GM18526 (cell line): ENCODE results near the gene ZNF385D.

Experiments
- POLR2A ChIP-seq: IDR thresholded peaks from 3 replicates; pipeline ENCODE4 v1.6.1; 2011; ENCODE audit not compliant: insufficient read length; ENCODE audit errors: extremely low read depth

The ZNF385D gene

DNA sequence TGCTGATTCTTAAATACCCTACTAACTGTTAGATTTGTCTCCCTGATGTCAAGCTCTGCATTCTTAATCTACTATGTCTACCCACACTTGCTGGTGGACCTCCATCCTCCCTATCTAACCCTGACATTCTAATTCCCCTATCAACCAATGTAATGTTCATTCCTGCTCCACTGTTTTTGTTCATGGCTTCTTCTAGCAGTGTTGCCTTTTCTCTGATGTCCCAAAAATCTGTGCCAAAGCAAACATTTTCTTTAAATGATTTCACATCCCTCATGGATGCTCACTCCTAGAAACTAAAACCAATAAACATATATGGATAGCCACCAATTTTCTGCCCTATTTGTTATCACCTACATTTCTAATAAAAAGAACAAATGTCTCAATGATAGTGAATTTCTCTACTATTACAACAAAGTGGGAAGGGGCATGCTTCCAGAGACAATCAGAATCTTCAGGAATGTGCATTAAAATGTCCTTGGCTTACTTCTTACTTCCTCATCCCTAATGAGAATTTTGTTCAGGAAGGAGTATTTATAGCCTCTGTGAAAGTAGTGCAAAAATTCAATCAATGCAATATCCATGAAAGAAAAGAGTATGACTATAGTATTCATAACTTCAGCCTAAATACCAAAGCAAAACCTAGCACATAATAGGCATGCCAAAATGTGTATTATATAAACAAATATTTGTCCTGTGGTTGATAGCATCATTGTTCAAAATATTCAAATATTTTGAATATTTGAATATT is 273.3 kb downstream of the ZNF385D start:
- TF ChIP-seq POLR2A: no peak

DNA sequence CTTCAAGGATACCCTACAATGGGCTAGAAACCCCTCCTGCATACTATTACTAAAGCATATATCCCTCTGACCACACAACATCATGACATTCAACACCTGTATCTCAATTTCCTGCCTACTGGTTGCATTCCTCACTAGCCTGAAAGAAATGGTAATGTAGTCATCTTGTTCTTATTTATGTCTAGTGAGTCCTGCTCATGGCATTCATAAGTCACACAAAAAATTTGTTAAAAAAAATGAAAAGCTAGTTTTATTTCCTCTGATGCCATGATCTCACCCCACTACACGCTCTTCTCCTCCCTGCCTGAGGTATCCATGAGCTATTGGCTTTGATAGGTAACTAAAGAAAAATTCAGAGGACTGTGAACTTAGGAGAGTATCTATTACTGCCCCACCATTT is 284.5 kb downstream of the ZNF385D start:
- TF ChIP-seq POLR2A: no peak

DNA sequence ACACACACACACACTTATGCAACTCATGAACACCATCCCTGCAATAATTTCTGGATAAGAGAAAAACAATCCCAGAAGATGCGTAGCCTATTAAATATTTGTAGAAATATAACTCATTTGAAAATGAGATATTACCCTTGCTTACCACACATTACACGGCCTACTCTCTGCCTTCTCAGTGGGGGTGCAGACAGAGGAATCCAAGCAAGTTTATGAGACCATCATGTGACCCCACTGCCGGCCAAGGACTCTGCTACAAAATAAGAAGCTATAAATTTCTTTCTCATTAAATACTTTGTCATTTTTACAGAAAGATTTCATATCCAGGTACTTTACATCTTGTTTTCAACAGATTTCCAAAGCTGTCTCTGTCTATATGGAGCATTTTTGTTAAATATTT is 286.3 kb downstream of the ZNF385D start:
- no peak for TF ChIP-seq POLR2A

DNA sequence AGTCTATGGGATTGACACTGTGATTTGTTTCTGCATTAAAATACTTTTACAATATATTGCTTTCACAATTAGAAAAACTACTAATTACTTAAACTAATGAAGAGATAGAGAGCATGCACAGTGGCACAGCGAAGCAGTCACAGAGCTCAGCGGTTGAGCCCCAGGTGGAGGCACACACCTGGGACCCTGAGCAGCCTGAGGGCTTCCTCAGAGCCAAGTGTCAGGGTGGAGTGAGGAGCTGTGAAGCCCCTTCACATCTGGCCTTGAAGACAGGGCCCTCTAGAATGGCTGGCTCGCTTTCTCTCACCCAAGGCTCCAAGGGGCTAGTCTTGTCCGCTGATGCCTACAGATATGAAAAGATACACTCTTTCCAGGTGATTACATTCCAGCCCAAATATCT is 287.7 kb downstream of the ZNF385D start:
- TF ChIP-seq POLR2A: no peak

DNA sequence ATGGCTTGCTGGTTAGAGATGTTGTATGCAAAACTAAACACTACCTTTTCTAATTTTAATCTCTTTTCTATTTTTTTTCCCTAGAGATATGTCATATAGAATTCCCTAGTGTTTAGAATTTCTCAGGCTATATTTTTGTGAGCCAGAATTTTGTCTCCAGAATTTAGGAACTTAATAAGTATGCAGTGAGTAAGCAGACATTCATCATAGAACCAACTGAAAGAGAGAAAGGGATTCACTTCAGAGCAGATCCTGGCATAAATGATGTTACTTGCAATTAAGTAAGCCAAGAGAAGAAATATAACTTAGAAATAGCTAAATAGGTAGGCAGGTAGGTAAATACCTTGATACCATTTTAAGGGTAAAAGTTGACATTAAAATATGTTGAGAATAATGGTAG is 288.9 kb downstream of the ZNF385D start:
- no peak for TF ChIP-seq POLR2A

DNA sequence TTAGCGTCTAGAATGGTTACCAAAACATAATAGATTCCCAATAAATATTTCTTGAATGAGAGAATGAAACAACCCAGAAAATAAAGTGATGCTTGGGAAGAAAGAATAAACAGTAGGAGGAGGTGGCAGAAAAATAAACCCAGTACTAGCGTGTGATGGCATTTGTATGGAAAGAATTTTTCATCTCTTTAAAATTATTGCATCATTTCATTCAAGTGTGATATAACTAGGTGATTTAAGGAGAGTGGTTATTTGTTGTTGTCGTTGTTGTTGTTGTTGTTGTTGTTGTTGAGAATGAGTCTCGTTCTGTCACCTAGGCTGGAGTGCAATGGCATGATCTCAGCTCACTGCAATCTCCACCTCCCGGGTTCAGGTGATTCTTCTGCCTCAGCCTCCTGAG is 293.9 kb downstream of the ZNF385D start:
- no peak for TF ChIP-seq POLR2A

DNA sequence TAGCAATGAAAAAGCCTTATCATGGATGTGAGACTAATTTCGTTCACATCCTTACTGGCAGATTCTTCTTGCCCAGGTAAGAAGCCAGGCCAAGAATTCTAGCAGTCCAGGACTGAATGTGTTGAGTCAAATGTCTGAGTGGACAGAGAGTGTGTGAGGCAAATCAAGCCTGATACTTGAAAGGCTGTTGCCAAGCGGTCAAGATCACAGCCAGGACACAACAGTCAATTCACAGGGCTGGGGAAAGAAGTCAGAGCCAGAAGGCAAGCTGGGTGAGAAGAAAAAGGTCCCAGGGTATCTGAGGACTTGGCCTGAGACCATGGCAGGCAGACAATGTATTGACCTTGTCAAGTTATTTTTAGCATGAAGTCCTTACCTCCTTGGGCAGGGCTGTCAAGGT is 301.3 kb downstream of the ZNF385D start:
- no peak for TF ChIP-seq POLR2A

DNA sequence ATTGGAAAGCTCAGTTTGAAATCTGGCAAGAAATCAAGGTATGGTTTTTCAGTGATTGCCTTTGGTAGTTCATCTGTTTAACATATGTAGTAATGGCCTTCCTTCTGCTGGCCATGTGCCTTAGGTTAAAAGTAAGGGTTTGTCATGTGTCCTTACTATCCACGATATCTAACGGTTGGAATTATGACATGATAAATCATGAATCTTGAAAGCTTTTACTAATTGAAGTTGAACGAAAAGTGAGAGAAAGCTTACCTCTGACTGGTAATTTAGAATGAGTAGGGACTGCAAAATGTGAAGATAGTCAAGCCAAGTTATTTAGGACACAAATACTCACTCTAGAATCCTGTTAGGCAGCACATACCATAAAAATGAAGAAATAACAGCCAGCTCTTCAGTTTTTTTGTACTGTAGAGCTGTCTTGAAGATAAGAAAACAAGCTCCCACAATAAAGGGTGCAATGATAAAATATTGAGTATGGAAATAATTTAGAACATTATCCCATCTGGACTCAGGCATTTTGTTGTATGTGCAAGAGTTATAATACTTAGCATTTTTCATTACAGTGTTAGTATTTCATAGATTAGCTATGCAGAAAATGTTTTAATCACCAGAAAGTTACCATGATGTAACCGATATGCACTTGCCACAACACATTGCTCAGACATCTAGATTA is 303.4 kb downstream of the ZNF385D start:
- TF ChIP-seq POLR2A: no peak

DNA sequence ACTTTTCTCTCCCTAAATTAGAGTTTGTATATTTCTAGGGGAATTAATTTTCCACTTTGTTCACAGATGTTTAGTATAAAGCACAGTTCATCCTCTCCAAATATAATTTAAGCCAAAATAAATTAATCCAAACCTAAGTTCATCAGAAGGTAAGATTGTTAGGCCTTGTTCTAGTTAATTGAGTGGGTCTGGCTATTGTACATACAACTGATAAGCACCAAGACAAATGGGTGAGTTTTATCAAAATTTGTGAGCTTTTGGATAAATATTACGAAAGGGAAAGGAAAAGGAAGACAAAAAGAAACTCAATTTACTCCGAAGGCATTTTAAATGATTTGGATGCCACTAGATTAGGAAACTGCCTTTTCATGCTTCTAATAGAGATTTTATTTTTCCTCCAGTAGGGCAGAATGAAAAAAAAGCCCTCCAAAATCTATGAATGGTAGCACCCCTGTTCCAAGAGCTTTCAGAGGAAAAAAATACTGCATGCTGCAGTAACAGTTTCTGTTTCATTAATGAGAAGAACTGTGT is 304.0 kb downstream of the ZNF385D start:
- TF ChIP-seq POLR2A: no peak

DNA sequence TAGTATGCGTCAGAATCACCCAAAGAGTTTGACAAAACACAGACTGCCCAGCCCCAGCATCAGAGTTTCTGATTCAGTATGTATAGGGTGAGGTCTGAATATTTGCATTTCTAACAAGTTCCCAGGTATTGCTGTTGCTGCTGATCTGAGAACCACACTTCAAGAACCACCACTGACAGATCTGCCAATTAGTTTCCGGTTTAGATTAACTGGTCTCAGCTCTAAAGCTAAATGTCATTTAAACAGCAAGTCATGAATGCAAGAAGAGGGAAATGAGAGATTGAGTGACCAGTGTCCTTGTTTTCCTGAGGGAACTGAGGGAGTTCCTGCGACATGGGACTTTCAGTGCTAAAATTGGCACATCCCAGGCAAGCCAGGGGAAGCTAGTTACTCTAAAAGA is 305.0 kb downstream of the ZNF385D start:
- no peak for TF ChIP-seq POLR2A

DNA sequence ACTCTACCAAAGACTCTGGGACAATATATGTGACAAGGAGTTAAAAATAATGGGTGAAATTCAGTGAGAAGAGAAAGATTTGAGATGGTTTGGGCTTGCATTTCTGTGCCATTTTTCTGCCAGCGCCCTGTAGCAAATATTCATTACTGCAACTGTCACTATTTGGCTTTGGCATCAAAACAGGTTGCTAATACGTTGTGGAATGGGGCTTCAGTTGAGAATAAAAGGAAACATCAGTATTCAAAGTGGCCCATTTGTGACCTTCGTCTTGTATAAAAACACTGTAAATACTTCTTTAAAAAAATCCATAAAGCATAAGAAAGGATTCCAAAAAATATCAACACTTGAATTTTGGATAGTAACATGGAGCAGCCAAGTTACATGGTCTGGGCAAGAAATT is 309.2 kb downstream of the ZNF385D start:
- TF ChIP-seq POLR2A: no peak

DNA sequence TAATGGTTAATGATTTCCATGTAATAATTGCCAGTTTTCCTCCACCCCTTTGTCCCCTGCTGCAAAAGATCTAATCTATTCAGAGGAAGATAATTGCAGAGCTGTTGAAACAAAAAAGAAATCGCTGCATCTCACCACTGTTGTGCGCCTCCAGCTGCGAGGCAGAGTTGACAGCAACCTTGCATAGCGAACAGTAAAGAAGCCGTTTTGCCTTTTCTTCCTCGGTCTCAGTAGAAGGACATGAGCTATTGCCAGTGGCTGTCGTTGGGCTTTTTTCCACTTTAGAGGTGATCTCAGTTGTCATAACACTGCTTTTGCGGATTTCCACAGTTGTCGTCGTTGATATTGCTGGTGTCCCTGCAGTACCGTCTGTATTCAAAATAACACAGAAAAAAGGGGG is 314.2 kb downstream of the ZNF385D start:
- TF ChIP-seq POLR2A: no peak

DNA sequence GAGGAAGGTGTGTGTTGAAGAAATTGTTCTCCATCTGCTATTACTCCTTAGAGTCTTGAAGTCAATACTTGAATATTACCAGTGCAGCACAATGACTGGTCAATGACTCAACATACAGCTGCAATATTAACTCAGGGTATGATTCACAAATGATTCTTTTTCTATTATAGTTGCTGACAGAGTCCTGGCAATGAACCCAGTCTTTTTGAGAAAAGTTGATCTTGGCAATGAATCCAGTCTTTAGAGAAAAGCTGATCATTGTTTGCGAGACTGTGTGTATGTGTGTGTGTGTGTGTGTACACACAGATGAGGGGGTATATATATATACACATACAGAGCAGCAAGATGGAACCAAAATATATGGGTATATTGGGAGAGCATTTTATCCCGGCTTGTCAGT is 315.1 kb downstream of the ZNF385D start:
- TF ChIP-seq POLR2A: no peak

DNA sequence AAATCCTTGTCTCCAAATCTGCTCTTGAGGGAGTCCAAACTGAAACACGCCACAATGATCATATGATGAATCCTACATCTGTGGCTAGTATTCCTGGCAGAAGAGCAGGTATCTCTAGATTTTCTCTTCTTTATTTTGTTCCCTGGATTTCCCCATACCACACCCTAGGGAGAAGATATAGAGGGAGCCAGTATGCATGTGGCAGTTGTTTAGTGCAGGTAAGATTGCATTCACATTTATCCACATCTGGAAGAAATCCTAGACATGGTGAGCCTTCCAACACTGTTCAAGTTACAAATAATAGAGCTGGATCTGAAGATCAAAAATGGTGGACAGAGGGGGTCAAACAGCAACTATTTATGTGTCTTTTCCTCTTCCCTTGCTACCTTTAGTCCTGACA is 316.7 kb downstream of the ZNF385D start:
- no peak for TF ChIP-seq POLR2A

DNA sequence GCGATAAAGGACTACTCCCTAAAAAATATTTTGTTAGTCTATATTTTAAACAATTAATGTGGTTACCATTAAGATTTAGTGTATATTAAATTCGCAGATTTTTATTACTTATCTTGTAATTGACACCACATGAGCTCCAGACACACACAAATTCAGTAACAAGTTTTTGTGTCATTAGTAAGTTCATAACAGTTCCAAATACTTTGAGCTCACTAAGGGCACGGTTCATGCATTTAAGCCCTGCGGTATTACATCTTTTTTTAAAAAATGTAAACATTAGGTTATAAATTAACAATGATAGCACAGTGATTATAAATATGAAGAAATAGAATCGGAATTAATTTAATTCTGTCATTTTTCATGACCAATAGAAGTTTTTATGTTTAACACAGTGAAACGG is 317.3 kb downstream of the ZNF385D start:
- no peak for TF ChIP-seq POLR2A

DNA sequence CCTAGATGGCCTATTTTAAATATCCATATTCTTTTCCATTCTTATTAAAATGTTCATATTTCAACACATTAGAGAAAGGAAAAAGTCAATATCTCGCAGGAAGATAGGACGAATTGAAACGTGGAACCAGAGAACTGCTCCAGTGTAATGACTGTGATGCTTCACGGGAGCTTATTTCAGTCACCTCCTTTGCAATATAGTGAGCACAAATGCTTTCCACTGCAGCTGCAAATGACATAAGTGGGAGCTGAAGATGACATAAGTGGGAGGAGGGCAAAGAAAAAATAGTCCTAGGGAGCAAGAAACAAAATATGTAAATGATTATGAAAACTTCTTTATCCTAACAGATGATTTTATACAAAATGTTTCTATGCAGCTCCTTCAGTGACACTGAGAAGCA is 324.1 kb downstream of the ZNF385D start:
- TF ChIP-seq POLR2A: no peak

DNA sequence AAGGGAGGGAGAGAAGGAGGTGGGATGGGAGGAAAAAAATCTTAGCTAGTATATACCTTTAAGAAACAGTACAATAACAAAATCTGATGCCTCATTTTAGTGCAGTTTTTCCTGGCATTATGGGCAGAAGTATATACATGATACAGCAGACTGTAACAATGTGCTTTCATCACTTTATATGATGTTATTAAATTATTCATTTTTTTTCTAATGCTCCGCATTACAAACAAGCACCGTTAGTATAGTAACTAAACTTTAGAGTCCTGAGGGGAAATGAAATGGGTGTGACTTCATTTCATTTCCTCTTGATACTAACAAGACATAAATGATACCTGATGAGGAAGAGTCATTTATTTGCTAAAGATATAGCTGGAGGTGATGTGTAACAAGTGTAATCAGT is 325.3 kb downstream of the ZNF385D start:
- no peak for TF ChIP-seq POLR2A

DNA sequence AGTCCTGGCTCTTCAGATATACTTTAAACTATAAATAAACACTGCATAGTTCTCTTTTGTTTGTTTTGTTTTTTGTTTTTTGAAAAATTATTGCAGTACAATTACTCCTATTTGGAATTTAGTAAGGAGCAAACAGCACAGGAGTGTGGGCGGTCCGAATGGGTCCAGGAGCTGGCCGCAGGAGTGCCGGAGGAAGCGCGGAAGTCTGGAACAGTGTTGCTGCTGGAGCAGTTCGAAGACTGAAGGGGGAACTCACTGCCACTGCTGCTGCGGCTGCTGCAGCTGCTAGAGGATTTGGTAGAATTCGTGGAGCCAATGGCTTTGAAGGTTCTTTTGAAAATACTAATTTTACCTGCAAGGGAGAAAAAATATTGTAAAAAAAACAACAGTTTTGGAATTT is 329.9 kb downstream of the ZNF385D start:
- no peak for TF ChIP-seq POLR2A
